ENCODE data around the gene ATG4B.
A peak's percentile ranks its signal among the peaks of the same experiment; 100 is the strongest.
"Not testable (repeated sequence)": the region's sequence is repeated elsewhere in the genome, so short reads cannot be mapped to it uniquely, and the experiment has no call there.

The ATG4B gene

GRCh38 chr2:241659150-241659739 is 21.8 kb downstream of the ATG4B start:
- Histone ChIP-seq H3K9me3 (replicated peaks; ENCODE audit: low read length) (no peaks in the 10 kb centered on the region), H3K36me3 (ENCODE audit: insufficient read depth, low read length) (peaks cover 48% of the 10 kb centered on the region), H3K4me1 (ENCODE audit: control insufficient read depth, insufficient read depth, low read length) (no peaks in the 10 kb centered on the region), H3K4me3 (ENCODE audit: low read length) (no peak overlapping the region), H3K9ac (ENCODE audit: low read depth, low read length) (no peak overlapping the region), H3K27me3 (ENCODE audit: control insufficient read depth, insufficient read depth, low read length) (no peaks in the 10 kb centered on the region), H3K4me2 (ENCODE audit: low read length) (no peak overlapping the region)

DNA sequence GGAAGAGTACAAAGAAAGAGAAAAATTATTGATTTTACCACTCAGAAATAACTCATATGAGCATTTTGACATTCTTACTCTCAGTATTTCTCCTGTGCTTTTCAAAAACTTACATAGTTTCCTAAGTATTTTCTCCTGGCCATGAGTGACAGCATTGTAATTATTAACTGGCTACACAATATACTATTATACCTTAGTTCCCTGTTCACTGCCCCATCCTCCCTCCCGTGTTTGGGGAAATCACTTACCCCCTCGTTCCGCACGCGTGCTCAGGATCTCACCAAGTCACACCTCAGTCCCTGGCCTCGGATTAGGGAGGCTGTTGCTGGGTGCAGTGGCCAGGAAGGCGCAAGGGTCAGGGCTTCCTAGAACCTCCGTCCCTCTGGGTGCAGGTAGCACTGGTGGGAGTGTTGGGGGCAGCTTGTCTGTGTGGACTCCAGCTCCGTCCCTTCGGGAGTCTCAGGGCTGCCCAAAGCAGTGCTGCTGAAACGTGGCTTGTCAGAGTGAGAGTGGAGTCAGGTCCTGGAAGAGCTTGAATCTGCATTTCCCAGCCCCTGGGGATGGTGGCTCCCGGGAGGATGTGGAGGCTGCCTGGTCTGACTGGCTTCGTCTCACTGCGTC is 23.2 kb downstream of the ATG4B start:
- H3K9me3 ChIP-seq (replicated peaks; ENCODE audit: low read length), result no peaks in the 10 kb centered on the region
- peaks cover 14% of the 10 kb centered on the region for H3K4me1 ChIP-seq (ENCODE audit: control insufficient read depth, insufficient read depth, low read length)
- peaks cover 34% of the 10 kb centered on the region for H3K36me3 ChIP-seq (ENCODE audit: insufficient read depth, low read length)
- no peak overlapping the region for H3K9ac ChIP-seq (ENCODE audit: low read depth, low read length)
- H3K4me2 ChIP-seq (ENCODE audit: low read length), result no peak overlapping the region
- no peak overlapping the region for H3K4me3 ChIP-seq (ENCODE audit: low read length)
- no peaks in the 10 kb centered on the region for H3K27me3 ChIP-seq (ENCODE audit: control insufficient read depth, insufficient read depth, low read length)

GRCh38 chr2:241662731-241663130 is 25.2 kb downstream of the ATG4B start:
- H3K9me3 ChIP-seq (replicated peaks; ENCODE audit: low read length); H3K4me2 ChIP-seq (ENCODE audit: low read length); H3K4me3 ChIP-seq (ENCODE audit: low read length); H3K9ac ChIP-seq (ENCODE audit: low read depth, low read length); H3K27me3 ChIP-seq (ENCODE audit: control insufficient read depth, insufficient read depth, low read length): not testable (repeated sequence)
- Histone ChIP-seq H3K36me3 (ENCODE audit: insufficient read depth, low read length) (peaks cover 32% of the 10 kb centered on the region), H3K4me1 (ENCODE audit: control insufficient read depth, insufficient read depth, low read length) (peaks cover 23% of the 10 kb centered on the region)

- H3K9ac ChIP-seq (ENCODE audit: low read depth, low read length), result peak overlapping the region; percentile 76
- peak overlapping the region; percentile 59 for H3K4me3 ChIP-seq (ENCODE audit: low read length)
- no peaks in the 10 kb centered on the region for H3K27me3 ChIP-seq (ENCODE audit: control insufficient read depth, insufficient read depth, low read length)
- H3K36me3 ChIP-seq (ENCODE audit: insufficient read depth, low read length), result peaks cover 35% of the 10 kb centered on the region
- peak overlapping the region; percentile 79 for H3K4me2 ChIP-seq (ENCODE audit: low read length)
- H3K4me1 ChIP-seq (ENCODE audit: control insufficient read depth, insufficient read depth, low read length), result peaks cover 23% of the 10 kb centered on the region
- H3K9me3 ChIP-seq (replicated peaks; ENCODE audit: low read length), result no peaks in the 10 kb centered on the region
Observed at GRCh38 chr2:241665731-241666440, 28.4 kb downstream of the ATG4B start.

DNA sequence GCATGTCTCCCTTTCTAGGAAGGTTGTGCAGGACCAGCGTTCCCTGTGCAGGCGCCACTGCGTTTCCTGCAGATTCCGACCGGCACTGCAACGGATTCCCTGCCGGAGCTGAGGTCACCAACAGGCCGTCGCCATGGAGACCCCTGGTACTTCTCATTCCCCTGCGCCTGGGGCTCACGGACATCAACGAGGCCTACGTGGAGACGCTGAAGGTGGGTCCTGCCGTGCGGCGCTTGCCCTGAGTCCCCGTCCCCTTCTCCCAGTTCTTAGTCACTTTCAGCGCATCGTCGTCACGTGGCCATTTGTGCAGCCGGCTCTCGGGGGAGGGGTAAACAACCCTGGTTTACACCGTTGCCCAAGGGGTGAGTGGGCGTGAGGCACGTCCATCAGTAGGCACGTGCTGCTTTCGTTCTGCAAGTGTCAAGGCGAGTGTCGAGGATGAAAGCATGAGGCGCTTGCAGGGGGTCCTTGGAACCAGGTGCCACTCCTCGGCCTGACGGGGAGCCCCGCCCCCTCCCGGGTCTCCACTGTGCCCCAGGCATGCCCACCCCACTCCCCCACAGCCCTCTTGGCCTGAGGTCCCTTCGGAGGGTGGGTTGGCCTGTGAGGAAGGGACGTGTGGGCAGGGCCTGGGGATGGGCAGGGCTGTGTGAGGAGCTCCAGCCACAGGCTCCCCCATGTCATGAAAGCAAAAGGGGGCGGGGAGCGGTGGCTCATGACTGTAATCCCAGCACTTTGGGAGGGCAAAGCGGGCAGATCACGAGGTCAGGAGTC is 29.3 kb downstream of the ATG4B start:
- Histone ChIP-seq H3K9me3 (replicated peaks; ENCODE audit: low read length) (no peaks in the 10 kb centered on the region), H3K27me3 (ENCODE audit: control insufficient read depth, insufficient read depth, low read length) (no peaks in the 10 kb centered on the region), H3K4me2 (ENCODE audit: low read length) (no peak overlapping the region), H3K4me3 (ENCODE audit: low read length) (no peak overlapping the region), H3K36me3 (ENCODE audit: insufficient read depth, low read length) (peaks cover 39% of the 10 kb centered on the region), H3K4me1 (ENCODE audit: control insufficient read depth, insufficient read depth, low read length) (peaks cover 23% of the 10 kb centered on the region), H3K9ac (ENCODE audit: low read depth, low read length) (no peak overlapping the region)

GRCh38 chr2:241668354-241668753 is 30.9 kb downstream of the ATG4B start:
- Histone ChIP-seq H3K27me3 (ENCODE audit: control insufficient read depth, insufficient read depth, low read length) (no peaks in the 10 kb centered on the region), H3K9me3 (replicated peaks; ENCODE audit: low read length) (no peaks in the 10 kb centered on the region), H3K4me1 (ENCODE audit: control insufficient read depth, insufficient read depth, low read length) (peaks cover 23% of the 10 kb centered on the region), H3K9ac (ENCODE audit: low read depth, low read length) (no peak overlapping the region), H3K4me3 (ENCODE audit: low read length) (no peak overlapping the region), H3K4me2 (ENCODE audit: low read length) (no peak overlapping the region), H3K36me3 (ENCODE audit: insufficient read depth, low read length) (peaks cover 54% of the 10 kb centered on the region)

- Histone ChIP-seq H3K9ac (ENCODE audit: low read depth, low read length) (no peak overlapping the region), H3K36me3 (ENCODE audit: insufficient read depth, low read length) (peaks cover 56% of the 10 kb centered on the region), H3K9me3 (replicated peaks; ENCODE audit: low read length) (no peaks in the 10 kb centered on the region)
Observed at GRCh38 chr2:241668839-241669238, 31.3 kb downstream of the ATG4B start.

GRCh38 chr2:241670333-241671110 is 33.0 kb downstream of the ATG4B start:
- no peak overlapping the region for H3K4me3 ChIP-seq (ENCODE audit: low read length)
- H3K4me1 ChIP-seq (ENCODE audit: control insufficient read depth, insufficient read depth, low read length), result peaks cover 28% of the 10 kb centered on the region
- no peaks in the 10 kb centered on the region for H3K27me3 ChIP-seq (ENCODE audit: control insufficient read depth, insufficient read depth, low read length)
- no peak overlapping the region for H3K9ac ChIP-seq (ENCODE audit: low read depth, low read length)
- no peak overlapping the region for H3K4me2 ChIP-seq (ENCODE audit: low read length)
- H3K36me3 ChIP-seq (ENCODE audit: insufficient read depth, low read length), result peaks cover 64% of the 10 kb centered on the region
- no peaks in the 10 kb centered on the region for H3K9me3 ChIP-seq (replicated peaks; ENCODE audit: low read length)

More at GRCh38 chr2:241668839-241669238, 31.3 kb downstream of the ATG4B start:
- H3K4me3 ChIP-seq (ENCODE audit: low read length), result no peak overlapping the region
- no peaks in the 10 kb centered on the region for H3K27me3 ChIP-seq (ENCODE audit: control insufficient read depth, insufficient read depth, low read length)
- peaks cover 28% of the 10 kb centered on the region for H3K4me1 ChIP-seq (ENCODE audit: control insufficient read depth, insufficient read depth, low read length)
- no peak overlapping the region for H3K4me2 ChIP-seq (ENCODE audit: low read length)

DNA sequence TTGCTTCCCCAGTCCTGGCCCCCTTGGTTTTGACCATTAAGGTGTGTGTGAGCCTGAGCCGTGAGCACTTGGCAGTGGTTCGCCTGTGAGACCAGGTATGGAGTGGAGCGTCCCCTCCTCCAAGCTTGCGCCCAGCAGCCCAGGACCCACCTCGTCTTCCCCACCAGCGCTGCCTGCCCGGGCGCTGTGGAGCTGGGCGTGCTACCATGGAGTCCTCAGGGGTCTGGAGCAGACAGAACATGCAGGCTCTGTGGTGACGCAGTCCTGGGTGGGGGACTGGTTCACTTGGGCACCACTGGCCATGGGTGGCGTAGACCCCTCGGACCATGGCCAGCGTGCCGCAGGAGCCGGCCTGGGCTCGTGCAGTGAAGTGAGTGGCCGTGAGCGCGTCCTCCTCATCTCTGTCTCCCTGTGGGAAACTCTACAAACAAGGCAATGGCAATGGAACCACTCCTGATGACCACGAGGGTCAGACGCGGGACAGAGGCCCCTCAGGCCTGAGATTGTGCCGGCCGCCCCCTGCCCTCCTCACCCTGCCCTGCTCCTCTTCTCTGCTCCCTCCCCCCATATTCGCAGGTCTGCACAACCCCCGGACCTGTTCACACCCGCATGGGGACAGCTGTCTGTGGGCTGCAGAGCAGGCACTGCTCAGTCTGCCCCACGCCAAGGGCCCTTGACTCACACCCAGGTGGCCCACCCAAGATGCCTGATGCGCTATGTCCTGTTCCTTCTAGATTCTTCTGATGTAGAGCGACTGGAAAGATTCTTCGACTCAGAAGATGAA is 34.2 kb downstream of the ATG4B start:
- no peak overlapping the region for H3K9ac ChIP-seq (ENCODE audit: low read depth, low read length)
- H3K4me1 ChIP-seq (ENCODE audit: control insufficient read depth, insufficient read depth, low read length), result peaks cover 17% of the 10 kb centered on the region
- no peaks in the 10 kb centered on the region for H3K27me3 ChIP-seq (ENCODE audit: control insufficient read depth, insufficient read depth, low read length)
- H3K4me3 ChIP-seq (ENCODE audit: low read length), result no peak overlapping the region
- H3K4me2 ChIP-seq (ENCODE audit: low read length), result no peak overlapping the region
- H3K9me3 ChIP-seq (replicated peaks; ENCODE audit: low read length), result no peaks in the 10 kb centered on the region
- peaks cover 75% of the 10 kb centered on the region for H3K36me3 ChIP-seq (ENCODE audit: insufficient read depth, low read length)
